Common myeloid progenitor, CD34-positive (primary cell): ENCODE results near the gene JPH4.

Experiments used
- CTCF ChIA-PET: fragments of 350-600 bp; sonication (Branson Sonifier 250); formaldehyde crosslinking; loops from one replicate; lab custom pipeline; 2021; ENCODE audit warnings: antibody characterized with exemption; lab: Charles Lee
- POLR2A ChIA-PET: fragments of 350-600 bp; sonication (Branson Sonifier 250); formaldehyde crosslinking; loops from one replicate; lab custom pipeline; 2021; ENCODE audit warnings: antibody characterized with exemption; lab: Charles Lee
- DNase-seq, 3 donors: peaks; one replicate each; pipeline versions ENCODE4 v3.0.0 to v3.0.0-alpha.2; 2013
- H3K27ac ChIP-seq, 2 experiments: 1 replicate in 1 of 2; 2 replicates in 1 of 2; pipeline ENCODE4 v1.7.0; 2013; ENCODE audit warnings: inconsistent platforms in 2 of 2, low read length in 2 of 2, mild to moderate bottlenecking in 2 of 2, low read depth in 1 of 2, moderate library complexity in 1 of 2; ENCODE audit not compliant: severe bottlenecking in 2 of 2, insufficient read depth in 1 of 2, poor library complexity in 1 of 2
- H3K27me3 ChIP-seq, 5 experiments: replicated peaks in 2 of 5; 1 replicate in 3 of 5; 2 replicates in 2 of 5; pipeline versions ENCODE4 v1.6.1 to v1.7.0; 2013; ENCODE audit warnings: low read length in 4 of 5, mild to moderate bottlenecking in 2 of 5, moderate library complexity in 2 of 5, inconsistent platforms in 1 of 5; ENCODE audit not compliant: insufficient read depth in 5 of 5, control insufficient read depth in 4 of 5
- H3K36me3 ChIP-seq, 4 experiments: 1 replicate in 2 of 4; 2 replicates in 2 of 4; pipeline versions ENCODE4 v1.6.1 to v1.7.0; 2013; ENCODE audit warnings: low read length in 3 of 4, control low read depth in 1 of 4, mild to moderate bottlenecking in 1 of 4; ENCODE audit not compliant: control insufficient read depth in 4 of 4, insufficient read depth in 4 of 4
- H3K4me1 ChIP-seq, 4 experiments: 1 replicate in 3 of 4; 2 replicates in 1 of 4; pipeline versions ENCODE4 v1.6.1 to v1.7.1; 2013; ENCODE audit warnings: low read length in 3 of 4, mild to moderate bottlenecking in 3 of 4, control low read depth in 1 of 4, inconsistent platforms in 1 of 4, moderate library complexity in 1 of 4; ENCODE audit not compliant: control insufficient read depth in 4 of 4, insufficient read depth in 4 of 4; ENCODE audit errors: control extremely low read depth in 1 of 4
- H3K4me3 ChIP-seq, 7 experiments: 1 replicate in 4 of 7; 2 replicates in 3 of 7; pipeline versions ENCODE4 v1.5.1 to v1.7.0; 2013; ENCODE audit warnings: mild to moderate bottlenecking in 7 of 7, low read length in 6 of 7, moderate library complexity in 6 of 7, inconsistent platforms in 2 of 7, low read depth in 2 of 7, control low read depth in 1 of 7; ENCODE audit not compliant: insufficient read depth in 4 of 7, control insufficient read depth in 1 of 7; ENCODE audit errors: extremely low read depth in 1 of 7
- H3K9me3 ChIP-seq, 5 experiments: 1 replicate in 4 of 5; 2 replicates in 1 of 5; pipeline versions ENCODE4 v1.6.1 to v1.7.1; 2013; ENCODE audit warnings: low read length in 4 of 5, mild to moderate bottlenecking in 2 of 5, inconsistent platforms in 1 of 5, low read depth in 1 of 5, moderate library complexity in 1 of 5; ENCODE audit not compliant: control insufficient read depth in 4 of 5, insufficient read depth in 2 of 5; ENCODE audit errors: control extremely low read depth in 1 of 5
- WGBS: methylation state at CpG from one replicate; pipeline ENCODE4 v1.1.5; 2013; ENCODE audit not compliant: insufficient coverage; 5-methylcytosine and 5-hydroxymethylcytosine counted together

The JPH4 gene

GRCh38 chr14:23580948-23581281, 2.3 kb upstream of the JPH4 start:
- WGBS: 100% methylated on average over 5 of the region's 8 CpGs
- POLR2A ChIA-PET: interaction anchor here (1.2 kb wide), 1 partner anchor 9 kb away, joined by 3 read pairs; no protein-coding TSS in a partner anchor
- Histone ChIP-seq H3K27ac (no peak overlapping the region), H3K9me3 (no peaks in the 10 kb centered on the region), H3K36me3 (no peaks in the 10 kb centered on the region), H3K4me1 (peaks cover 0 to 24% (median 8%) of the 10 kb centered on the region in 4 experiments), H3K4me3 (no peak overlapping the region), H3K27me3 (peaks cover 2 to 45% (median 7%) of the 10 kb centered on the region in 5 experiments)
- CTCF ChIA-PET: interaction anchor here (0.8 to 4.1 kb wide), 4 partner anchors 8 to 13 kb away, joined by 3 to 20 read pairs (median 4); partner anchors contain the start of gene AP1G2
- DNase-seq: peak in 1 of 3 donors; percentile 19

- DNase-seq: no peak
- Histone ChIP-seq H3K27ac (no peak overlapping the region), H3K4me3 (no peak overlapping the region), H3K36me3 (no peaks in the 10 kb centered on the region), H3K4me1 (peaks cover 0 to 26% (median 8%) of the 10 kb centered on the region in 4 experiments), H3K27me3 (peaks cover 2 to 51% (median 7%) of the 10 kb centered on the region in 5 experiments), H3K9me3 (peaks cover 0 to 4% (median 0%) of the 10 kb centered on the region in 5 experiments)
- 98% methylated on average over 15 of the region's 24 CpGs for WGBS
- CTCF ChIA-PET: interaction anchor here (0.8 to 4.1 kb wide), 6 partner anchors 8 to 331 kb away, joined by 3 to 20 read pairs (median 4); partner anchors contain the start of gene AP1G2
- POLR2A ChIA-PET: interaction anchor here (1.2 kb wide), 1 partner anchor 8 kb away, joined by 3 read pairs; no protein-coding TSS in a partner anchor
These were observed 1.7 kb upstream of the JPH4 start for GRCh38 chr14:23580152-23580926.

GRCh38 chr14:23579739-23580138, 1.1 kb upstream of the JPH4 start:
- Histone ChIP-seq H3K4me3 (no peak overlapping the region), H3K27me3 (peaks cover 2 to 57% (median 7%) of the 10 kb centered on the region in 5 experiments), H3K9me3 (peaks cover 0 to 6% (median 0%) of the 10 kb centered on the region in 5 experiments), H3K27ac (no peak overlapping the region), H3K36me3 (no peaks in the 10 kb centered on the region), H3K4me1 (peaks cover 0 to 26% (median 8%) of the 10 kb centered on the region in 4 experiments)
- CTCF ChIA-PET: interaction anchor here (1.3 to 1.5 kb wide), 2 partner anchors 9 to 331 kb away, joined by 3 to 4 read pairs; no protein-coding TSS in a partner anchor
- no peak for DNase-seq
- POLR2A ChIA-PET: no interaction called here

GRCh38 chr14:23579311-23579630, 681 bp upstream of the JPH4 start:
- Histone ChIP-seq H3K27ac (no peak overlapping the region), H3K27me3 (peaks cover 2 to 57% (median 7%) of the 10 kb centered on the region in 5 experiments)
- POLR2A ChIA-PET: no interaction called here

GRCh38 chr14:23577710-23578392, 739 bp downstream of the JPH4 start:
- POLR2A ChIA-PET: no interaction called here
- Histone ChIP-seq H3K9me3 (peaks cover 0 to 6% (median 0%) of the 10 kb centered on the region in 5 experiments), H3K27me3 (peaks cover 2 to 57% (median 7%) of the 10 kb centered on the region in 5 experiments), H3K4me1 (peaks cover 0 to 35% (median 14%) of the 10 kb centered on the region in 4 experiments), H3K27ac (no peak overlapping the region), H3K36me3 (no peaks in the 10 kb centered on the region), H3K4me3 (peak overlapping the region in 1 of 7 experiments; percentile 34)
- WGBS: 12% methylated on average over 4 of the region's 24 CpGs
- CTCF ChIA-PET: interaction anchor here (0.6 kb wide), 1 partner anchor 11 kb away, joined by 4 read pairs; no protein-coding TSS in a partner anchor
- peak in 1 of 3 donors; percentile 40 for DNase-seq

More at GRCh38 chr14:23579311-23579630, 681 bp upstream of the JPH4 start:
- DNase-seq: no peak
- peaks cover 0 to 26% (median 8%) of the 10 kb centered on the region in 4 experiments for H3K4me1 ChIP-seq
- CTCF ChIA-PET: interaction anchor here (1.3 to 1.5 kb wide), 2 partner anchors 9 to 332 kb away, joined by 3 to 4 read pairs; no protein-coding TSS in a partner anchor
- H3K4me3 ChIP-seq: no peak overlapping the region
- WGBS: 88% methylated on average over 1 of the region's 3 CpGs
- peaks cover 0 to 6% (median 0%) of the 10 kb centered on the region in 5 experiments for H3K9me3 ChIP-seq
- H3K36me3 ChIP-seq: no peaks in the 10 kb centered on the region

- POLR2A ChIA-PET: no interaction called here
- CTCF ChIA-PET: no interaction called here
- Histone ChIP-seq H3K27me3 (peaks cover under 1 to 57% (median 7%) of the 10 kb centered on the region in 5 experiments), H3K36me3 (no peaks in the 10 kb centered on the region), H3K27ac (no peak overlapping the region), H3K4me1 (peaks cover 0 to 42% (median 22%) of the 10 kb centered on the region in 4 experiments), H3K4me3 (peak overlapping the region in 4 of 7 experiments; percentile 33 to 46 (median 38)), H3K9me3 (peaks cover 0 to 6% (median 0%) of the 10 kb centered on the region in 5 experiments)
- 3% methylated on average over 43 of the region's 67 CpGs for WGBS
- DNase-seq: no peak
These were observed 1.4 kb downstream of the JPH4 start for GRCh38 chr14:23577004-23577681.
